ENCODE results near the gene PPARA. TPM values are rescaled to one million over a fixed set of nuclear protein-coding genes. Genes with fewer than 3 reads are reported as not detected.
"Not testable (repeated sequence)": the region's sequence is repeated elsewhere in the genome, so short reads cannot be mapped to it uniquely, and the experiment has no call there.

The PPARA gene
- total RNA-seq, 1 donor from 2014 or later, result 13.0 TPM

GRCh38 chr22:46128606-46129005, 21.7 kb upstream of the PPARA start:
- Mint-ChIP-seq H3K9me3 (no peaks in the 10 kb centered on the region), H3K36me3 (ENCODE audit: low read depth) (no peaks in the 10 kb centered on the region), H3K27ac (no peak overlapping the region), H3K4me1 (no peaks in the 10 kb centered on the region), H3K4me3 (no peak overlapping the region), H3K27me3 (no peaks in the 10 kb centered on the region)
- DNase-seq, result no peak
- intact Hi-C loops (cut with micrococcal nuclease), result no loop called here

DNA sequence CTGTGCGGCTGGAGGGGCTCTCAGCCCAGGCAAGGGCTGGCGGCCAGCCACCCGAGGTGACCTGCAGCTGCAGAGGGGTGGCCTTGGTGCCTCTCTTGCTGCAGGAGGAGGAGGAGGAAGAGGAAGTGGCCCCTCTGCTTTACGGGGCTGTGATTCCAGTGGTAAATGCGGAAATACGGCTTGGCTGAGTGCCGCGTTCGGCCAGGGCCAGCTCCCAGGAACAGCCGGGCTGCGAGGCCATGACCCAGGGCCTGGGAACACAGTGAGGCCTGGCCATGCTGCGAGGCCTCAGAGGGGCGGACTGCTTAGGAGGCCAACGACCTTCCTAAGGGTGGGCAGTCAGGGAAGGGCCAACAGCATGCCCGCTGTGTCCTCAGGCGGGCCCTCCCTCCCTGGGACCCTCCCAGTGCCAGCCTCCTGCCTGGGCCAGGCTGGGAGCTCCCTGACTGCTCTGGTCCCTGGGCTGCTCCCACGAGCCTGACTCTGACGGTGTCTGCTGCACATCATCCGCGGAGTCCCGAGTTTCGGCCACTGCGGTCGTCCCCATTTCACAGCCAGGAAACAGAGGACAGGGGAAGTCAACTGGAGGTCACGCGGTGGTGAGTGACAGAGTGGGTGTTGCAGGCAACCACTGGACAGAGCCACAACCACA, 20.8 kb upstream of the PPARA start:
- no peak overlapping the region for H3K4me3 Mint-ChIP-seq
- H3K27me3 Mint-ChIP-seq, result no peaks in the 10 kb centered on the region
- intact Hi-C loops (cut with micrococcal nuclease), result no loop called here
- no peaks in the 10 kb centered on the region for H3K36me3 Mint-ChIP-seq (ENCODE audit: low read depth)
- no peaks in the 10 kb centered on the region for H3K4me1 Mint-ChIP-seq
- H3K27ac Mint-ChIP-seq, result no peak overlapping the region
- no peak for DNase-seq
- no peaks in the 10 kb centered on the region for H3K9me3 Mint-ChIP-seq

- no peak for DNase-seq
- Mint-ChIP-seq H3K36me3 (ENCODE audit: low read depth) (no peaks in the 10 kb centered on the region), H3K27me3 (no peaks in the 10 kb centered on the region), H3K4me3 (no peak overlapping the region), H3K4me1 (no peaks in the 10 kb centered on the region), H3K27ac (no peak overlapping the region), H3K9me3 (no peaks in the 10 kb centered on the region)
- intact Hi-C loops (cut with micrococcal nuclease), result no loop called here
These were observed 19.2 kb upstream of the PPARA start for GRCh38 chr22:46131151-46131587.

- H3K4me1 Mint-ChIP-seq; H3K27ac Mint-ChIP-seq; intact Hi-C loops (cut with micrococcal nuclease); H3K9me3 Mint-ChIP-seq; H3K36me3 Mint-ChIP-seq (ENCODE audit: low read depth); H3K27me3 Mint-ChIP-seq; DNase-seq; H3K4me3 Mint-ChIP-seq: not testable (repeated sequence)
These were observed 18.0 kb upstream of the PPARA start for GRCh38 chr22:46132193-46132829.

GRCh38 chr22:46132830-46133587, 17.3 kb upstream of the PPARA start:
- Mint-ChIP-seq H3K4me3 (no peak overlapping the region), H3K9me3 (no peaks in the 10 kb centered on the region), H3K36me3 (ENCODE audit: low read depth) (no peaks in the 10 kb centered on the region), H3K27me3 (no peaks in the 10 kb centered on the region), H3K27ac (no peak overlapping the region), H3K4me1 (no peaks in the 10 kb centered on the region)
- intact Hi-C loops (cut with micrococcal nuclease), result no loop called here
- no peak for DNase-seq

- no peaks in the 10 kb centered on the region for H3K9me3 Mint-ChIP-seq
- no peak overlapping the region for H3K4me3 Mint-ChIP-seq
- H3K36me3 Mint-ChIP-seq (ENCODE audit: low read depth), result no peaks in the 10 kb centered on the region
- DNase-seq, result no peak
- H3K27me3 Mint-ChIP-seq, result no peaks in the 10 kb centered on the region
- intact Hi-C loops (cut with micrococcal nuclease), result no loop called here
- H3K27ac Mint-ChIP-seq, result no peak overlapping the region
- no peaks in the 10 kb centered on the region for H3K4me1 Mint-ChIP-seq
These were observed 16.8 kb upstream of the PPARA start for GRCh38 chr22:46133588-46133855.

GRCh38 chr22:46134111-46134705, 16.1 kb upstream of the PPARA start:
- intact Hi-C loops (cut with micrococcal nuclease), result no loop called here
- Mint-ChIP-seq H3K4me3 (no peak overlapping the region), H3K27ac (no peak overlapping the region), H3K36me3 (ENCODE audit: low read depth) (no peaks in the 10 kb centered on the region), H3K4me1 (no peaks in the 10 kb centered on the region), H3K9me3 (no peaks in the 10 kb centered on the region), H3K27me3 (no peaks in the 10 kb centered on the region)
- no peak for DNase-seq

- no peaks in the 10 kb centered on the region for H3K36me3 Mint-ChIP-seq (ENCODE audit: low read depth)
- H3K9me3 Mint-ChIP-seq, result no peaks in the 10 kb centered on the region
- no peak overlapping the region for H3K4me3 Mint-ChIP-seq
- H3K27ac Mint-ChIP-seq, result no peak overlapping the region
- no peaks in the 10 kb centered on the region for H3K4me1 Mint-ChIP-seq
- intact Hi-C loops (cut with micrococcal nuclease), result no loop called here
- H3K27me3 Mint-ChIP-seq, result no peaks in the 10 kb centered on the region
- DNase-seq, result no peak
These were observed 14.5 kb upstream of the PPARA start for GRCh38 chr22:46135611-46136485.

DNA sequence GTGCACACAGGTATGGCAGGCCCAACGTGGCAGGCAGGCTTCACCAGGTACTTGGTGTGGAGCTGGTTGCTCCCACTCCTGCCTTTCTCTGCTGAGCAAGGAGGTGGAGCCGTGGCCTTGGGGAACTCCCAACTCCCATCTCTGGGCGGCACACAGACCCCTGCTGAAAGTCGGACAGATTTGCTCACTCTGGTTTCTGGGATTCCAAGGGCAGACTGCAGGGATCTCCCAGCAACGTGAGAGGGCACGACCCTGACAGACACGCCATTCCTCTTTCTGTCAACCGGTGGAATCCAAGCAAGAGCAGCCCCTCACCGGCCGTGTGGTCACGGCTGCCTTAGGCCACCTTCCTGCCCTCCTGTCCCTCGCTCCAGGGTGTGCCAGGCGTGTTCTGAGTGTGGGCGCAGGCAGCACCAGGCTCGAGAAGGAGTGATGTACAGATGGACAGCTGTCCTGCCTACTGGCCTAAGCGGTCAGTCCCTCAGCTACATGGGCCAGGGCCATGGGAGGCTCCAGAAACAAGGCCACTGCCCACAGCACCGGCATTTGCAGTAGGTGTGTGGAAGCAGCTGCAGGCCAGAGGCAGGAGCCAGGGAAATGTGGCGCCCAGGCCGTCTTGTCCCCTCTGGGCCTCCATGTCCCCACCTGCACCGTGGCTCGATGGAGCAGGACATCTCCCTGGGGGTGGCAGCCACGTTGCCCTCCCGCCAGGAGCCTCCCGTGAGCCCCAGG, 13.7 kb upstream of the PPARA start:
- Mint-ChIP-seq H3K9me3 (no peaks in the 10 kb centered on the region), H3K4me3 (no peak overlapping the region), H3K36me3 (ENCODE audit: low read depth) (no peaks in the 10 kb centered on the region), H3K27ac (no peak overlapping the region), H3K27me3 (no peaks in the 10 kb centered on the region), H3K4me1 (no peaks in the 10 kb centered on the region)
- intact Hi-C loops (cut with micrococcal nuclease), result no loop called here
- no peak for DNase-seq

DNA sequence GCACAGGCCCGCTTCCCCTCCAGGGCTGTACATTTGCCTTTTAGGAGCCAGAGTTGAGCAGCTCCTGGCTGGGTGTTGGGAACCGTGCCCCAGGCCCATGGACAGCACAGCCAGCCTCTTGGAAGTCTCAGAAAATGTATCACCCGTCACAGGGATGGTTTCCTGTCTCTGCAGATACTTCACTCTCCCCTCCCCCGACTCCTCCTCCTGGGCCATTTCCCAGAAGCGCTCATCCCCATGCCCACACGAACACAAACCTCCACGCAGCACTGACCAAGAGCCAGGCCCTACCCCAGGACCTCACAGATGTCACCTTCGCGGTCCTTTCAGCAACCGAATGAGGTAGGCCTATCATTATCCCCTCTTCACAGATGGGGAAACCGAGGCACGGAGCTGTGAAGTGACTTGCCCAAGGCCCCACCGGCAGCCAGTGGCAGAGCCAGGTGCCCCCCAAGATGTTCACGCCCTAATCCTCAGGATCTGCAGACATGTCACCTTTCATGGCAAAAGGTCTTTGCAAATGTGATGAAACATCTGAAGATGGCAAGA, 13.0 kb upstream of the PPARA start:
- H3K36me3 Mint-ChIP-seq (ENCODE audit: low read depth), result no peaks in the 10 kb centered on the region
- H3K4me1 Mint-ChIP-seq, result no peaks in the 10 kb centered on the region
- H3K27ac Mint-ChIP-seq, result no peak overlapping the region
- no peak for DNase-seq
- no peaks in the 10 kb centered on the region for H3K9me3 Mint-ChIP-seq
- intact Hi-C loops (cut with micrococcal nuclease), result no loop called here
- no peak overlapping the region for H3K4me3 Mint-ChIP-seq
- no peaks in the 10 kb centered on the region for H3K27me3 Mint-ChIP-seq

DNA sequence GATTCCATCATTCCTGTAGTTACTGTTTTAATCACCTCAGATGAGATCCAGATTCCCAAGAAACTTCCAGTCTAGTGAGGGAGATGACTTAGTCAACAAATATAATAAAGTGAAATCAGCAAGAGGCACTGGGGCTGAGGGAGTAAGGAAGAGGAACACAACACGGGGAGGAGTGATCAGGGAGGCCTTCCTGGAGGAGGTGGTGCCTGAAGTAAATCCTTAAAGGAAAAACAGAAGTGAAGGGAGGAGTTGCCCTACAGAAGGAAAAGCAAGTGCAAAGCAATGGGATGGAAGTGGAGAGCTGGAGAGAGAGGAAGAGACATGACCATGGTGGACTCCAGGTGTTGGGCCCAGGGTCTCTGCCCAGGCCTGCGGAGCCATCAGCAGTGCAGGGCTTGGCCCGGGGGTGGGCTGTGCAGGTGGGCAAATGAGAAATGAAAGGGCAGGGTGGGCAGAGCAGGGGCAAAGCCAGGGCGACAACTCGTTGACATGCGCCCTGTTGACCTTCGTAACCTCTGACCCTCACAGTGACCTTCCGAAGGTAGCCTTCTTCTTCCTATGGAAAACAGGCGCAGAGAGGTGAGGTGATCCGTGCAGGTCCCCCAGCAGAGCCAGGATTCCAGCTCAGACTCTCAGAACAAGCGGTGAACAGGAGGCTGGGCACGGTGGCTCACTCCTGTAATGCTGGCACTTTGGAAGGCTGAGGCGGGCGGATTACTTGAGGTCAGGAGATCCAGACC, 12.1 kb upstream of the PPARA start:
- no peak overlapping the region for H3K27ac Mint-ChIP-seq
- no peaks in the 10 kb centered on the region for H3K27me3 Mint-ChIP-seq
- no peaks in the 10 kb centered on the region for H3K9me3 Mint-ChIP-seq
- no peak overlapping the region for H3K4me3 Mint-ChIP-seq
- H3K4me1 Mint-ChIP-seq, result no peaks in the 10 kb centered on the region
- intact Hi-C loops (cut with micrococcal nuclease), result no loop called here
- DNase-seq, result no peak
- H3K36me3 Mint-ChIP-seq (ENCODE audit: low read depth), result no peaks in the 10 kb centered on the region

DNA sequence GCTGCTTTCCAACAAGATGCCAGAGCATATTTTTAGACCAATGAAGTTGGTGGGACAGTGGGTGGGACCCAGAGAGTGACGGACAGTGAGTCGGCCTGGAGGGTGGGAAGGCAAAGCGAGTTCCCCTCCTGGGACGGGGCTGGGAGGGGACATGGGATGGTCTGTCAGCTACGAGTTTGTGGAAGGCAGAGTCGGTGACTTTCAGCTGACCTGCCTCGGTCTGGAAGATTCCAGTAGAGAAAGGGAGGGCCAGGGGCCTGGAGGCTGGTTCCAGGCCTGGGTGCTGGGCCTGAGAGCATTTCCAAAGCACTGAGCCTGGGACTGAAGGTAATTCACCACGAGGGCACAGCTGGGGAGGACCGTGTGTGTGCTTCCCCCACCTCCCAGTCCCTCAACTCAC, 10.9 kb upstream of the PPARA start:
- DNase-seq; intact Hi-C loops (cut with micrococcal nuclease); H3K4me3 Mint-ChIP-seq; H3K27ac Mint-ChIP-seq; H3K27me3 Mint-ChIP-seq; H3K4me1 Mint-ChIP-seq; H3K36me3 Mint-ChIP-seq (ENCODE audit: low read depth); H3K9me3 Mint-ChIP-seq: not testable (repeated sequence)

Measured in activated CD4-positive, alpha-beta T cell treated with anti-CD3 and anti-CD28 coated beads, Interleukin-2, amount 10 ng/mL, durations not matched to agents 24 days and 14 days (primary cell).